OCI-LY7 (cell line): ENCODE results near the gene ERLIN1.

Experiments used
- CTCF ChIP-seq: fragments of 200-600 bp; sonication (generic); conservative IDR thresholded peaks from 2 replicates; pipeline ENCODE4 v1.5.1; 2014; ENCODE audit warnings: mild to moderate bottlenecking, antibody characterized with exemption, low read length, moderate library complexity, mixed read lengths
- EZH2phosphoT487 ChIP-seq: fragments of 200-600 bp; sonication (generic); IDR thresholded peaks from 2 replicates; pipeline ENCODE4 v1.6.1; 2018; ENCODE audit warnings: low read depth, borderline replicate concordance, mild to moderate bottlenecking, mixed run types, antibody characterized with exemption, low read length, moderate library complexity, mixed read lengths

- TF ChIP-seq CTCF: no peak
- no peak for TF ChIP-seq EZH2phosphoT487
These were observed 42.1 kb downstream of the ERLIN1 start for GRCh38 chr10:100143756-100144155.
